ENCODE results near the gene CPN2. TPM values are rescaled to one million over a fixed set of nuclear protein-coding genes. Genes with fewer than 3 reads are reported as not detected.

CPN2 gene
- total and polyA plus RNA-seq, 2 of the 8 experiments (the other 6 are each of a cell fraction or from before 2014, with no cell fraction given) = 0.03 TPM; not detected in 1

DNA sequence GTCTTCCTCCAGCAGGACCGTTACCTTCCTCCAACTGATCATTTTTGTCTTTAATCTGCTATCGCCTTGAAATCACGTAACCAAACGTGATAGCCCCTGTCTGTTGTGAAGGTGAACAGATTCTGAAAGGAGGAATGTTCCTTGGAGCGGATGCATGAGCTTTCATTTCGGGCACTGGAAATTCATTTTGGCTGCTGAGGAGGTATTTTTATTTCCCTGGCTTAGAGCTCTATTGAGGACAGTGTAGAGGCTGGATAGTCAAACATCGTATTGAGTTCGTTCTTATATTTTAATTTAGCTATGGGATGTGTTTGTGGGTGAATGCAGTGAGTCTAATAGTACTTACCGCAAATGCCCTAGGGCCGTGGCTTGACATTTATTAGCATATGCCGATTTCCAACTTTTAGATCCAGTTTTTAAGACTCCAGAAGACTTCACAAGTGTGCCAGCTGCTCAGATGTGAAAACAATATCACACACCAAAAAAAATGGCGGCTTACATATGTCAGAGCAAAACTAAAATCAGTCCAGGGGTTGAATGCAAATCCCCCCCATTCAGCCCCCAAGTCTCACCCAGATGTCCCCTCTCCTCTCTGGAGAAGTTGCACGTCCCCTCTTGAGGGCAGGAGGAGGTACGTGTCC lies 22.1 kb downstream of the CPN2 start:
- H4K8ac ChIP-seq (ENCODE audit: extremely low read depth, insufficient read depth, low read length) = no peak overlapping the region
- no peak overlapping the region for H2AK5ac ChIP-seq (ENCODE audit: low read depth, low read length)
- H4K20me1 ChIP-seq (replicated peaks in 1 of 2; ENCODE audit: control insufficient read depth in 1 of 2, insufficient read depth in 2 of 2, low read length in 2 of 2) = peaks cover 0 to 23% of the 10 kb centered on the region in 2 experiments
- peaks cover 0 to 2% (median 0%) of the 10 kb centered on the region in 4 experiments; a peak in 4 of 7 replicates for H3K4me1 ChIP-seq (replicated peaks in 1 of 4; ENCODE audit: control insufficient read depth in 3 of 4, insufficient read depth in 4 of 4, low read length in 3 of 4)
- H2BK5ac ChIP-seq (ENCODE audit: low read depth, low read length) = no peak overlapping the region
- H3K18ac ChIP-seq (ENCODE audit: extremely low read depth, low read length) = no peak overlapping the region
- no peaks in the 10 kb centered on the region for H3K79me2 ChIP-seq (ENCODE audit: control insufficient read depth in 1 of 2, insufficient read depth in 2 of 2, low read length in 2 of 2)
- WGBS, 2 experiments (ENCODE audit: extremely low coverage in 1 of 2, insufficient coverage in 1 of 2, insufficient read length in 1 of 2, insufficient replicate concordance in 2 of 2, low coverage in 1 of 2, low lambda C conversion rate in 2 of 2, missing lambda C conversion rate in 1 of 2) = 87% methylated on average over 14 of the region's 14 CpGs; no CpG with 5 or more reads in 1 of the 2 experiments
- no peak overlapping the region for H2AFZ ChIP-seq (ENCODE audit: low read length)
- H3K79me1 ChIP-seq (ENCODE audit: low read depth, low read length) = peaks cover 14% of the 10 kb centered on the region
- peak overlapping the region; percentile 25; the same call in 1 of the 2 replicates for H2BK20ac ChIP-seq (ENCODE audit: low read length)
- no peak overlapping the region for H3K9ac ChIP-seq (replicated peaks in 1 of 4; ENCODE audit: extremely low read depth in 1 of 4, low read depth in 3 of 4, low read length in 3 of 4)
- ChIA-PET POLR2A (ENCODE audit: partially characterized antibody) (interaction anchor here (0.5 kb wide), 1 partner anchor 193 kb away, joined by 3 read pairs; the partner anchor contains the start of gene HES1), CTCF (ENCODE audit: partially characterized antibody) (interaction anchor here (0.7 to 2.3 kb wide), 10 partner anchors 10 to 563 kb away, joined by 3 to 29 read pairs (median 4); no protein-coding TSS in a partner anchor)
- H2BK120ac ChIP-seq (replicated peaks; ENCODE audit: low read depth, low read length) = no peak overlapping the region
- H3K27me3 ChIP-seq (replicated peaks in 1 of 4; ENCODE audit: control insufficient read depth in 3 of 4, extremely low read depth in 1 of 4, insufficient read depth in 3 of 4, low read length in 3 of 4) = peaks cover 0 to 21% (median 16%) of the 10 kb centered on the region in 4 experiments; a peak in 5 of 7 replicates
- H2BK15ac ChIP-seq (ENCODE audit: low read length) = no peak overlapping the region
- no peak overlapping the region for H3K14ac ChIP-seq (ENCODE audit: insufficient read length)
- no peak overlapping the region for H4K91ac ChIP-seq (replicated peaks; ENCODE audit: insufficient read length, low read length)
- no peak overlapping the region for H3K4me3 ChIP-seq (ENCODE audit: extremely low read depth in 1 of 4, insufficient read depth in 2 of 4, low read depth in 3 of 4, low read length in 4 of 4)
- no peak overlapping the region; the same call in 1 of the 2 replicates for H2BK12ac ChIP-seq (ENCODE audit: low read depth, low read length)
- no peak for DNase-seq (ENCODE audit: low read depth in 1 of 2, low spot score in 2 of 2)
- no peak overlapping the region for H3K4ac ChIP-seq (replicated peaks; ENCODE audit: insufficient read length, low read depth, low read length)
- H3K4me2 ChIP-seq (ENCODE audit: insufficient read depth in 1 of 2, low read depth in 2 of 2, low read length in 2 of 2) = no peak overlapping the region
- peaks cover 30% of the 10 kb centered on the region for H3K23me2 ChIP-seq (ENCODE audit: low read depth, low read length)
- no peaks in the 10 kb centered on the region; a peak in 1 of 8 replicates for H3K36me3 ChIP-seq (ENCODE audit: control insufficient read depth in 2 of 4, insufficient read depth in 4 of 4, low read length in 3 of 4)
- H3K9me3 ChIP-seq (ENCODE audit: insufficient read depth in 2 of 2, low read depth in 1 of 2, low read length in 1 of 2) = peaks cover 0 to 16% of the 10 kb centered on the region in 2 experiments; a peak in 1 of 4 replicates
- H3K56ac ChIP-seq (replicated peaks; ENCODE audit: insufficient read length, low read depth, low read length) = no peak overlapping the region
- H3K23ac ChIP-seq (ENCODE audit: insufficient read length) = no peak overlapping the region
- no peak for FAIRE-seq
- no peak overlapping the region for H3K27ac ChIP-seq (ENCODE audit: low read depth, low read length)
- no peak overlapping the region for H4K5ac ChIP-seq (ENCODE audit: insufficient read length, low read depth, low read length)
- TF ChIP-seq YY1 (IDR thresholded peaks at IDR 0.05; ENCODE audit: low read depth, low read length) (no peak), ASH2L (IDR thresholded peaks at IDR 0.05; ENCODE audit: low read length) (no peak), SP1 (IDR thresholded peaks at IDR 0.05; ENCODE audit: low read depth, low read length) (no peak), HDAC6 (IDR thresholded peaks at IDR 0.05; ENCODE audit: low read depth, low read length) (no peak), CHD1 (IDR thresholded peaks at IDR 0.05; ENCODE audit: low read depth, low read length) (no peak), CBX5 (IDR thresholded peaks at IDR 0.05; ENCODE audit: low read depth, low read length) (no peak), KDM4A (IDR thresholded peaks at IDR 0.05; ENCODE audit: low read depth, low read length, severe bottlenecking) (no peak), RBBP5 (IDR thresholded peaks at IDR 0.05; ENCODE audit: borderline replicate concordance, low read depth, low read length) (no peak)
- TF ChIP-seq, protein P1, sequence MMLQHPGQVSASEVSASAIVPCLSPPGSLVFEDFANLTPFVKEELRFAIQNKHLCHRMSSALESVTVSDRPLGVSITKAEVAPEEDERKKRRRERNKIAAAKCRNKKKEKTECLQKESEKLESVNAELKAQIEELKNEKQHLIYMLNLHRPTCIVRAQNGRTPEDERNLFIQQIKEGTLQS (IDR thresholded peaks at IDR 0.05; ENCODE audit: insufficient read depth, low read depth, low read length) = no peak
- TF ChIP-seq, protein P2, sequence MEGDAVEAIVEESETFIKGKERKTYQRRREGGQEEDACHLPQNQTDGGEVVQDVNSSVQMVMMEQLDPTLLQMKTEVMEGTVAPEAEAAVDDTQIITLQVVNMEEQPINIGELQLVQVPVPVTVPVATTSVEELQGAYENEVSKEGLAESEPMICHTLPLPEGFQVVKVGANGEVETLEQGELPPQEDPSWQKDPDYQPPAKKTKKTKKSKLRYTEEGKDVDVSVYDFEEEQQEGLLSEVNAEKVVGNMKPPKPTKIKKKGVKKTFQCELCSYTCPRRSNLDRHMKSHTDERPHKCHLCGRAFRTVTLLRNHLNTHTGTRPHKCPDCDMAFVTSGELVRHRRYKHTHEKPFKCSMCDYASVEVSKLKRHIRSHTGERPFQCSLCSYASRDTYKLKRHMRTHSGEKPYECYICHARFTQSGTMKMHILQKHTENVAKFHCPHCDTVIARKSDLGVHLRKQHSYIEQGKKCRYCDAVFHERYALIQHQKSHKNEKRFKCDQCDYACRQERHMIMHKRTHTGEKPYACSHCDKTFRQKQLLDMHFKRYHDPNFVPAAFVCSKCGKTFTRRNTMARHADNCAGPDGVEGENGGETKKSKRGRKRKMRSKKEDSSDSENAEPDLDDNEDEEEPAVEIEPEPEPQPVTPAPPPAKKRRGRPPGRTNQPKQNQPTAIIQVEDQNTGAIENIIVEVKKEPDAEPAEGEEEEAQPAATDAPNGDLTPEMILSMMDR (IDR thresholded peaks at IDR 0.05; ENCODE audit: control extremely low read depth in 1 of 3, insufficient read depth in 1 of 3, low read depth in 1 of 3, low read length in 3 of 3) = no peak

Data from H1 (cell line).